Measurements from ENCODE around the gene SPPL3.

Gene SPPL3

DNA sequence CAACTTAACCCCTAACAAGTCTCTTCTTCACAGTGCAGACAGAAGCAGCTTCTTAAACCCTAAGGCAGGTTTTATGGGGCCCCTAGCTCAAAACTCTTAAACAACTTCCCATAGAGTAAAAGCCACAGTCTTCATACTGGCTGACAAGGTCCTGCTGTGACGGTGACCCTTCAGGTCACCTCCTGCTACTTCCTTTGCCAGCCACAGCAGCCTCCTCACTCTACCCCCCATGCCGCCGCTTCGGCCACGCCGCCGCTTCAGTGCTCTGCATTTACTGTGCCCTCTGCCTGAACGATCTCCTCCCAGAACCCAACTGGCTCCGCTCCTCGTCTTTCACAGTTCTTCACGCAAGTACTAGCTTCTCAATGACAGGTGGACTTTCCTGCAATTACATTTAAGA is 133.1 kb downstream of the SPPL3 start:
- Histone ChIP-seq H3K4me1 (ENCODE audit: control insufficient read depth, low read length) (peaks cover 69% of the 10 kb centered on the region), H3K36me3 (ENCODE audit: control insufficient read depth, low read length) (peaks cover 31% of the 10 kb centered on the region), H4K20me1 (ENCODE audit: control insufficient read depth, insufficient read depth, low read depth, low read length) (no peaks in the 10 kb centered on the region), H3K9me2 (replicated peaks; ENCODE audit: control insufficient read depth, low read length) (no peaks in the 10 kb centered on the region), H3F3A (ENCODE audit: control insufficient read depth, insufficient read depth) (peaks cover 10% of the 10 kb centered on the region), H3K27ac (ENCODE audit: low read depth, low read length) (no peak overlapping the region), H3K4me2 (ENCODE audit: low read length) (no peak overlapping the region), H3K79me2 (ENCODE audit: control insufficient read depth, low read length) (peaks cover 2% of the 10 kb centered on the region; the same call in 1 of the 2 replicates), H3K9me3 (ENCODE audit: control insufficient read depth, insufficient read depth, low read length) (no peaks in the 10 kb centered on the region), H3K4me3 (ENCODE audit: low read length) (no peak overlapping the region), H3K27me3 (ENCODE audit: control insufficient read depth, low read length) (no peaks in the 10 kb centered on the region)
- no peak for TF ChIP-seq EZH2phosphoT487 (IDR thresholded peaks at IDR 0.05; ENCODE audit: borderline replicate concordance, low read length)

DNA sequence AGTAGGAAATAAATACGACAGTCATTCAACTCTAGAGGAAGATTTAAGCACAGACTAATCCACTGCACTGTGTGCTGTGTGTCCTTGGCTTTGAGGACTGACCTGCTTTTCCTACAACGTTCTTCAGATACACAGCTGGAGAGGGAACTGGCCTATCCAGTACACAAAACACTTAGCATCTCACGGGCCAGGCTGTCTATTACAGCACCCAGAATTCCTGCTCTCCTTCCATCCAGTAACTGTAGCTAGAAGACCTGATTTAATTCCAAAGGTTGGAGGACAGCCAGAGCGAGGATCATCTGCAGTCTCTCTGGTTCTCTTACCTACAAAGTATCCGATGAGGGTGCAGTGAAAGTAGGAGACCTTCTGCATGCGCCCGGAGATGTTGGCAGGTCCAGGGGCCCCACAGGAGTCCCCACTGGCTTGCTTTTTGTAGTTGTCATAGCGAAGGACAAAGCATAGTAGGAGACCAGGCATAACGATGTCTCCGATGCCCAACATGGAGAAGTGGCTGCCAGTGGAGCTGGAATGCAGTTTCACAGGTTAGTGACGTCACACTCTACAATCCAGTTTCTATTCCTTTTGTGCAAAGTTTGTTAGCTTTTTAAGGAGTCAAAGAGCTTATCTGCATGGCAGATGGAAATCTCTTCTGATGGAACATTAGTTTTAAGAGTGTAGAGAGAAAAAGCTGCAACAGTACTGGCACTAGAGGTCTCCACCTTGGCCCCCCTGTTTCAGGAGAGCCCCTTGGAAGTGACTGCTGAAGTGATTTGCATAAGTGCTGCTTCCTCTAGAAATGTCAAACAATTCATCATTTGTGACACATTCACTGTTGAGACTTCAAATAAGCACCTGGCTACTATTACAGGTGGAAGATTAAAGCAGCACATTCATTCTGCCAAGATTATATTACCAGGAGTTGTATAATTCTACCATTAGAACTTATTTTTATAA is 136.8 kb downstream of the SPPL3 start:
- no peaks in the 10 kb centered on the region for H3K9me3 ChIP-seq (ENCODE audit: control insufficient read depth, insufficient read depth, low read length)
- H3K79me2 ChIP-seq (ENCODE audit: control insufficient read depth, low read length): peaks cover 2% of the 10 kb centered on the region; the same call in 1 of the 2 replicates
- H3K27ac ChIP-seq (ENCODE audit: low read depth, low read length): peak overlapping the region; percentile 77
- peaks cover 41% of the 10 kb centered on the region for H3K36me3 ChIP-seq (ENCODE audit: control insufficient read depth, low read length)
- TF ChIP-seq, protein P1, sequence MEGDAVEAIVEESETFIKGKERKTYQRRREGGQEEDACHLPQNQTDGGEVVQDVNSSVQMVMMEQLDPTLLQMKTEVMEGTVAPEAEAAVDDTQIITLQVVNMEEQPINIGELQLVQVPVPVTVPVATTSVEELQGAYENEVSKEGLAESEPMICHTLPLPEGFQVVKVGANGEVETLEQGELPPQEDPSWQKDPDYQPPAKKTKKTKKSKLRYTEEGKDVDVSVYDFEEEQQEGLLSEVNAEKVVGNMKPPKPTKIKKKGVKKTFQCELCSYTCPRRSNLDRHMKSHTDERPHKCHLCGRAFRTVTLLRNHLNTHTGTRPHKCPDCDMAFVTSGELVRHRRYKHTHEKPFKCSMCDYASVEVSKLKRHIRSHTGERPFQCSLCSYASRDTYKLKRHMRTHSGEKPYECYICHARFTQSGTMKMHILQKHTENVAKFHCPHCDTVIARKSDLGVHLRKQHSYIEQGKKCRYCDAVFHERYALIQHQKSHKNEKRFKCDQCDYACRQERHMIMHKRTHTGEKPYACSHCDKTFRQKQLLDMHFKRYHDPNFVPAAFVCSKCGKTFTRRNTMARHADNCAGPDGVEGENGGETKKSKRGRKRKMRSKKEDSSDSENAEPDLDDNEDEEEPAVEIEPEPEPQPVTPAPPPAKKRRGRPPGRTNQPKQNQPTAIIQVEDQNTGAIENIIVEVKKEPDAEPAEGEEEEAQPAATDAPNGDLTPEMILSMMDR (IDR thresholded peaks at IDR 0.05; ENCODE audit: low read depth, low read length, poor library complexity, severe bottlenecking): peak; percentile 62
- TF ChIP-seq EZH2phosphoT487 (IDR thresholded peaks at IDR 0.05; ENCODE audit: borderline replicate concordance, low read length): no peak
- H3K9me2 ChIP-seq (replicated peaks; ENCODE audit: control insufficient read depth, low read length): no peaks in the 10 kb centered on the region
- peak overlapping the region; percentile 79 for H3K4me2 ChIP-seq (ENCODE audit: low read length)
- peak overlapping the region; percentile 64 for H3K4me3 ChIP-seq (ENCODE audit: low read length)
- H3K27me3 ChIP-seq (ENCODE audit: control insufficient read depth, low read length): no peaks in the 10 kb centered on the region
- peaks cover 69% of the 10 kb centered on the region for H3K4me1 ChIP-seq (ENCODE audit: control insufficient read depth, low read length)
- H4K20me1 ChIP-seq (ENCODE audit: control insufficient read depth, insufficient read depth, low read depth, low read length): no peaks in the 10 kb centered on the region
- peaks cover 12% of the 10 kb centered on the region for H3F3A ChIP-seq (ENCODE audit: control insufficient read depth, insufficient read depth)

DNA sequence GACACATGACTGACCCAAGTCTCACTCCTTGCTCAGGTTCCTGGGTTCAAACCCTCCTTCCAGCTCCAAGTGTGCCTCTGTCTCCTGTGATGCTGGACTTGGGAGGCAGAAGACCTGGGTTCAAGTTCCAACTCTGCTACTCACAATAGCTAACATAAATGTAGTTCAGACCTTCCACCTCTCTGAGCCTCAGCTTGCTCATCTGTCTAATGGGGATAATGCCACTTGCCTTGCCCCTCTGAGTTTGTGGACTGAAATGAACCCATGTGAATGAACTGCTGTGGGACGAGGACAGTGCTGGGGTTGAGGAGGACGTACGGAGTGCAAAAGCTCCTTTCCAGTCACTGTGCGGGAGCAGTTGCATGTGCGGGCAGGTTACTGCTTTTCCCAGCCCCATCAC is 137.6 kb downstream of the SPPL3 start:
- H3F3A ChIP-seq (ENCODE audit: control insufficient read depth, insufficient read depth): peaks cover 12% of the 10 kb centered on the region
- peaks cover 2% of the 10 kb centered on the region; the same call in 1 of the 2 replicates for H3K79me2 ChIP-seq (ENCODE audit: control insufficient read depth, low read length)
- peaks cover 66% of the 10 kb centered on the region for H3K4me1 ChIP-seq (ENCODE audit: control insufficient read depth, low read length)
- H3K4me2 ChIP-seq (ENCODE audit: low read length): peak overlapping the region; percentile 79
- peaks cover 45% of the 10 kb centered on the region for H3K36me3 ChIP-seq (ENCODE audit: control insufficient read depth, low read length)
- peak overlapping the region; percentile 64 for H3K4me3 ChIP-seq (ENCODE audit: low read length)
- peak overlapping the region; percentile 77 for H3K27ac ChIP-seq (ENCODE audit: low read depth, low read length)
- TF ChIP-seq EZH2phosphoT487 (IDR thresholded peaks at IDR 0.05; ENCODE audit: borderline replicate concordance, low read length): no peak
- TF ChIP-seq, protein P1 (IDR thresholded peaks at IDR 0.05; ENCODE audit: low read depth, low read length, poor library complexity, severe bottlenecking): no peak
- no peaks in the 10 kb centered on the region for H3K9me3 ChIP-seq (ENCODE audit: control insufficient read depth, insufficient read depth, low read length)
- no peaks in the 10 kb centered on the region for H4K20me1 ChIP-seq (ENCODE audit: control insufficient read depth, insufficient read depth, low read depth, low read length)
- no peaks in the 10 kb centered on the region for H3K9me2 ChIP-seq (replicated peaks; ENCODE audit: control insufficient read depth, low read length)
- no peaks in the 10 kb centered on the region for H3K27me3 ChIP-seq (ENCODE audit: control insufficient read depth, low read length)

DNA sequence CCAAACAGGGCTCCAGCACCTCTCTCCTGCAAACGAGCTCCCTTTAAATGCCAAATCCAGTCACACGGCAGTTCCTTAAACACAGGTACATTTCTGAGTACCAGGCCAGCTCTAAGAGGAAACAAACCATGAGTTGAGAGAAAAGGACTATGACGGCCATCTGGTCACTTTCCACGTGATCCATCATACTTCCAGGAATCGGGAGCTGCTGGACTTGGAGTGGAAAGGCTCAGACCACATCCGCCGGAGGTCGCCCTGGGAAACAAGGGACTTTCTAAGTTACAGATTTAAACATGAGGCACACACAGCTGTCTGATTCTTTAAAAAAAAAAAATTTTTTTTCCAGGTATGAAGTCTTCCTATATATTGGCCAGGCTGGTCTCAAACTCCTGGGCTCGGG is 139.3 kb downstream of the SPPL3 start:
- H3K27ac ChIP-seq (ENCODE audit: low read depth, low read length): no peak overlapping the region; the same call in 1 of the 2 replicates
- H4K20me1 ChIP-seq (ENCODE audit: control insufficient read depth, insufficient read depth, low read depth, low read length): no peaks in the 10 kb centered on the region
- peaks cover 51% of the 10 kb centered on the region for H3K4me1 ChIP-seq (ENCODE audit: control insufficient read depth, low read length)
- no peaks in the 10 kb centered on the region for H3K27me3 ChIP-seq (ENCODE audit: control insufficient read depth, low read length)
- peaks cover 49% of the 10 kb centered on the region for H3K36me3 ChIP-seq (ENCODE audit: control insufficient read depth, low read length)
- H3K4me2 ChIP-seq (ENCODE audit: low read length): no peak overlapping the region
- peaks cover 2% of the 10 kb centered on the region; the same call in 1 of the 2 replicates for H3K79me2 ChIP-seq (ENCODE audit: control insufficient read depth, low read length)
- peaks cover 12% of the 10 kb centered on the region for H3F3A ChIP-seq (ENCODE audit: control insufficient read depth, insufficient read depth)
- H3K4me3 ChIP-seq (ENCODE audit: low read length): no peak overlapping the region
- TF ChIP-seq, protein P1 (IDR thresholded peaks at IDR 0.05; ENCODE audit: low read depth, low read length, poor library complexity, severe bottlenecking): no peak
- no peak for TF ChIP-seq EZH2phosphoT487 (IDR thresholded peaks at IDR 0.05; ENCODE audit: borderline replicate concordance, low read length)
- no peaks in the 10 kb centered on the region for H3K9me2 ChIP-seq (replicated peaks; ENCODE audit: control insufficient read depth, low read length)
- no peaks in the 10 kb centered on the region for H3K9me3 ChIP-seq (ENCODE audit: control insufficient read depth, insufficient read depth, low read length)
